HG03521 (cell line): ENCODE results near the gene GOSR1.
"Not testable (repeated sequence)": the region's sequence is repeated elsewhere in the genome, so short reads cannot be mapped to it uniquely, and the experiment has no call there.

Experiments used
- ATAC-seq: cut with Tn5 transposase; IDR thresholded peaks from one replicate; pipeline ENCODE4 v1.9.1; 2021; ENCODE audit warnings: mild to moderate bottlenecking, moderate library complexity; ENCODE audit not compliant: unreplicated experiment

GOSR1 gene

GRCh38 chr17:30573603-30574175 lies 96.5 kb downstream of the GOSR1 start:
- no peak for ATAC-seq

- ATAC-seq = not testable (repeated sequence)
Observed at GRCh38 chr17:30574309-30574708, 97.1 kb downstream of the GOSR1 start.

GRCh38 chr17:30574806-30575205 lies 97.6 kb downstream of the GOSR1 start:
- ATAC-seq = not testable (repeated sequence)

- not testable (repeated sequence) for ATAC-seq
Observed at GRCh38 chr17:30575648-30576325, 98.6 kb downstream of the GOSR1 start.

- no peak for ATAC-seq
Observed at GRCh38 chr17:30576326-30576861, 99.2 kb downstream of the GOSR1 start.
